GM12891 (cell line): ENCODE data around the gene NNAT.

Source experiments
- POLR2A ChIP-seq: IDR thresholded peaks from 2 replicates; pipeline ENCODE4 v1.6.1; 2011; ENCODE audit warnings: low read depth, low read length, control low read depth
- POLR2AphosphoS5 ChIP-seq: IDR thresholded peaks from 2 replicates; pipeline ENCODE4 v1.6.1; 2011; ENCODE audit warnings: low read depth, low read length, control low read depth
- POU2F2 ChIP-seq: IDR thresholded peaks from 2 replicates; pipeline ENCODE4 v1.6.1; 2011; ENCODE audit warnings: low read depth, mild to moderate bottlenecking, control low read depth, low read length, moderate library complexity
- SPI1 ChIP-seq: IDR thresholded peaks from 2 replicates; pipeline ENCODE4 v1.6.1; 2011; ENCODE audit warnings: low read depth, low read length, control low read depth
- TAF1 ChIP-seq: IDR thresholded peaks from 2 replicates; pipeline ENCODE4 v1.6.1; 2011; ENCODE audit warnings: low read depth, low read length, control low read depth

- TF ChIP-seq TAF1 (no peak), POLR2A (no peak), POLR2AphosphoS5 (no peak), POU2F2 (no peak), SPI1 (no peak)
Measured at GRCh38 chr20:37506152-37506725, 14.8 kb upstream of the NNAT start.
